Activated naive CD4-positive, alpha-beta T cell treated with anti-CD3 and anti-CD28 coated beads, Interleukin-2, amount 50 U/mL, for 24 hours (primary cell): Measurements from ENCODE around the gene EDN1.
A peak's percentile ranks its signal among the peaks of the same experiment; 100 is the strongest.

Experiments
- H3K27ac Mint-ChIP-seq: one replicate; pipeline ENCODE4 v1.8.0; 2021; ENCODE audit warnings: mild to moderate bottlenecking, mixed read lengths
- H3K27me3 Mint-ChIP-seq: one replicate; pipeline ENCODE4 v1.8.0; 2021; ENCODE audit warnings: mixed read lengths
- H3K36me3 Mint-ChIP-seq: one replicate; pipeline ENCODE4 v1.8.0; 2021; ENCODE audit warnings: mixed read lengths
- H3K4me1 Mint-ChIP-seq: one replicate; pipeline ENCODE4 v1.8.0; 2021; ENCODE audit warnings: mixed read lengths
- H3K4me3 Mint-ChIP-seq: one replicate; pipeline ENCODE4 v1.8.0; 2021; ENCODE audit warnings: mild to moderate bottlenecking, mixed read lengths
- H3K9me3 Mint-ChIP-seq: one replicate; pipeline ENCODE4 v1.8.0; 2021; ENCODE audit warnings: mixed read lengths

The EDN1 gene

DNA sequence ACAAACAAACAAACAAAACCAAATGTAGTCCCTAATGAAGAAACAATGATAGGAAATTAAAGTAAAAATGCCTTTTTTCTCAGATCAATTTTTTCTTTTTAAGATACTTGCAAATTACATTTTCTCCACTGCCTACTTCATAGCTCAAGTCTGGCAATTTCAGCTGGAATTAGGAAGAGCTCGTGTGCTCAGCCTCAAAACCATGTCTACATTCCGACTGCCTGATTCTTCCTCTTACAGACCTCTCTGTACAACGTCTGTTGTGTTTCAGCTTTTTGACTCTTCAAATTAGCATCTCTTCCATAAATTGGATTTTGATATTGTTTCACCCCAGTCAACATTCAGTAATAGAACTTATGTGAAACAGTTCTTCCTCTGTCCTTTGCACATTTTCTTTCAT is 9.3 kb upstream of the EDN1 start:
- no peaks in the 10 kb centered on the region for H3K9me3 Mint-ChIP-seq
- peaks cover 4% of the 10 kb centered on the region for H3K27me3 Mint-ChIP-seq
- H3K4me3 Mint-ChIP-seq = no peak overlapping the region
- H3K4me1 Mint-ChIP-seq = peaks cover 13% of the 10 kb centered on the region
- no peak overlapping the region for H3K27ac Mint-ChIP-seq
- H3K36me3 Mint-ChIP-seq = peaks cover 5% of the 10 kb centered on the region

DNA sequence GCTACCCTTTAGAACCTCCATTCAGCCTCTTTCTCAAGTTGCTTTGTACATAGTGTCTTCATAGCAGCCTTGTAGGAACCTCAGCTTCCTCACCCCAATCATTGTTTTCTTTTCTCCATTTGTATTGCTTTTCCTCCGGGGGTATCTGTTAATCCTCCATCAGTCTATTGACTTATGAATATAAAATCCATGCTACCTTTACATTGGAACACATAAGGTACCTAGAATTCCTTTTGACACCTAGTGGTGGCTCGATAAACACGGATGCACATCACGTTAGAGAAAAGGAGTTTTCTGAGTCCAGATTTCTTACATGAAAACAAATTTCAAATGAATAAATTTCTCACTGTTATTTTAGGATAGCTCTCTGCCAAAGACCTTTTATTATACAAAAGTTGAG is 6.3 kb upstream of the EDN1 start:
- H3K9me3 Mint-ChIP-seq = no peaks in the 10 kb centered on the region
- H3K27me3 Mint-ChIP-seq = peaks cover 3% of the 10 kb centered on the region
- no peak overlapping the region for H3K4me3 Mint-ChIP-seq
- peaks cover 13% of the 10 kb centered on the region for H3K4me1 Mint-ChIP-seq
- no peak overlapping the region for H3K27ac Mint-ChIP-seq
- peaks cover 4% of the 10 kb centered on the region for H3K36me3 Mint-ChIP-seq

DNA sequence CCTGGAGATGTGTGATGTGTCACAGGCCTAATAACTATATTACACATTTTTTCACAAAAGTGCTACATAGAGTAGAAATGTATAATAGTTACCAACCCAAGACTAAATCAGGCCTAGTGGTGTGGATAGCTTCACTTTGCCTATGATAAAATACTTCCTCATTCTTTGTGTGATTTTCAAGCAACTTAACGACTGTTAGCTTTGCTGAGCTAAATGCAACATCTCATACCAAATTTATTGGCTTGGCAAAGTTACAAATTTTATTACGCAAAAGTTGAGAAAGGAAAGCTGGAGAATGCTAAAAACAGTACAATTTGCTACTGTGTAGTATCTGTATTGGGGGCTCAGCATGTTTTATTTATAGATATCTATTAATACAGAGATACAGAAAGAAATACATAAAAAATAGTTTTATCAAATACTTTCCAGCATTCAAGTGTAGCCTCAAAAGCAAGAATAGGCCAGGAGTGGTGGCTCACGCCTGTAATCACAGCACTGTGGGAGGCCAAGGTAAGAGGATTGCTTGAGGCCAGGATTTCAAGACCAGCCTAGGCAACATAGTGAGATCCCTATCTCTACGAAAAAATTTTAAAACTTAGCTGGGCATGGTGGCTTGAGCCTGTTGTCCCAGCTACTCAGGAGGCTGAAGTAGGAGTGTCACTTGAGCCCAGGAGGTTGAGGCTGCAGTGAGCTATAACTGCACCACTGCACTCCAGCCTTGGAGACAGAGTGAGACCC is 3.6 kb upstream of the EDN1 start:
- Mint-ChIP-seq H3K4me1 (peaks cover 20% of the 10 kb centered on the region), H3K9me3 (no peaks in the 10 kb centered on the region), H3K27ac (no peak overlapping the region), H3K36me3 (peaks cover 4% of the 10 kb centered on the region), H3K27me3 (peaks cover 11% of the 10 kb centered on the region), H3K4me3 (no peak overlapping the region)

DNA sequence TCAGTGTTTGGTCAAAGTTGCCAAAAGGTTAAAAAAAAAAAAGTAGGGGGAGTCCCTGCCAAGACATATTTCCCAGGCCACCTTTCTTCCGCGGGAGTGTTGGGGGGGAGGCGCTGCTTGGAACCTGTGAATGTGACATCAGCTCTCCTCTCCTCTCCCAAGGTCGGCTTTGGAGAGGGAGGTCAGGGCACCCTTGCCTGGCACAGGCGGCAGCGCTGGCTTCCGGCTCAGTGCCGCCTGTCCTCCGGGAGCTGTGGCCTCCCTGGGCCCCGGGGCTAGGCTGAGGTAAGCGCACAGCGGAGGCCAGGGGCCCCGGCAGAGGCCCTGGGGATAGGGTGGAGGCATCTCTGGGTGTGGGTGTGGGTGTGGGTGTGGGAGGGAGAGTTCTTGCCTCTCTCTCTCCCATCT is 1.9 kb upstream of the EDN1 start:
- H3K27ac Mint-ChIP-seq = no peak overlapping the region
- no peaks in the 10 kb centered on the region for H3K9me3 Mint-ChIP-seq
- H3K4me3 Mint-ChIP-seq = no peak overlapping the region
- H3K27me3 Mint-ChIP-seq = peaks cover 23% of the 10 kb centered on the region
- H3K4me1 Mint-ChIP-seq = peaks cover 24% of the 10 kb centered on the region
- peaks cover 2% of the 10 kb centered on the region for H3K36me3 Mint-ChIP-seq

DNA sequence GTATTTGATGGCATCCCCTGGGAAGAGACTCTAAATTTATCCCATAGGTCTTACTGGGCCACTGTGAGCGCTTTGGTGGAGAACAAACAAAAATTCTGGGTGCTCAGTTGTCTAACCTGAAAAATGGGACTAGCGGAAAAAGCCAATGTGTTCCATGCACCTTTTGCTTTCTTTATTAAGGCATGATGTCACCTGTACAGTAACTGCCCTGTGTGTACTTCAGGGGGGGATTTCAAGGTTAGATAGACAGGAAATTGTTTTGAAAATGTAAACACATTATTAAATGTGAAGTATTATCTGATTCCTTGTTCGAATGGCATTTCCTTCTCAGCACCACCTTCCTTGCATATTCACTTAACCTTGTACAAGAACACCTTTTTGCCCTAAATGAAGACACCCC is 1.2 kb upstream of the EDN1 start:
- H3K36me3 Mint-ChIP-seq = no peaks in the 10 kb centered on the region
- H3K27me3 Mint-ChIP-seq = peaks cover 27% of the 10 kb centered on the region
- no peak overlapping the region for H3K27ac Mint-ChIP-seq
- no peaks in the 10 kb centered on the region for H3K9me3 Mint-ChIP-seq
- H3K4me3 Mint-ChIP-seq = peak overlapping the region; percentile 95
- peaks cover 24% of the 10 kb centered on the region for H3K4me1 Mint-ChIP-seq

DNA sequence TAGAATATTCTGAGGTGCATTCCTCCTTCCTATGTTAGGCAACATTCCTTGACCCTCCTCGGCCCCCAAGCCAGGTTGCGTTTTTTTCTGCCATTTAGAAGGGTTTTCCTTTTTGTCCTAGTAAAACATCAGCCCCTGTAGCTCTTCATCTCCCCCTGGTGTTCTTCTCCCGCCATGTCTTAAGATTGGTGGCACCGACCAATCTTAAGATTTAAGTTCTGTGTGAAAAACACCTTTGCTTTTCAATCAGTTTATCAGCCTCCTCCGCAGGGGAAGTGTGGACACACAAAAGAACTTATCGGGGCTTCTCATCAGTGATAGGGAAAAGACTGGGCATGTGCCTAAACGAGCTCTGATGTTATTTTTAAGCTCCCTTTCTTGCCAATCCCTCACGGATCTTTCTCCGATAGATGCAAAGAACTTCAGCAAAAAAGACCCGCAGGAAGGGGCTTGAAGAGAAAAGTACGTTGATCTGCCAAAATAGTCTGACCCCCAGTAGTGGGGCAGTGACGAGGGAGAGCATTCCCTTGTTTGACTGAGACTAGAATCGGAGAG is 719 bp upstream of the EDN1 start:
- H3K27me3 Mint-ChIP-seq = peaks cover 27% of the 10 kb centered on the region
- H3K4me3 Mint-ChIP-seq = peak overlapping the region; percentile 95
- no peaks in the 10 kb centered on the region for H3K9me3 Mint-ChIP-seq
- no peak overlapping the region for H3K27ac Mint-ChIP-seq
- peaks cover 24% of the 10 kb centered on the region for H3K4me1 Mint-ChIP-seq
- peaks cover under 1% of the 10 kb centered on the region for H3K36me3 Mint-ChIP-seq

DNA sequence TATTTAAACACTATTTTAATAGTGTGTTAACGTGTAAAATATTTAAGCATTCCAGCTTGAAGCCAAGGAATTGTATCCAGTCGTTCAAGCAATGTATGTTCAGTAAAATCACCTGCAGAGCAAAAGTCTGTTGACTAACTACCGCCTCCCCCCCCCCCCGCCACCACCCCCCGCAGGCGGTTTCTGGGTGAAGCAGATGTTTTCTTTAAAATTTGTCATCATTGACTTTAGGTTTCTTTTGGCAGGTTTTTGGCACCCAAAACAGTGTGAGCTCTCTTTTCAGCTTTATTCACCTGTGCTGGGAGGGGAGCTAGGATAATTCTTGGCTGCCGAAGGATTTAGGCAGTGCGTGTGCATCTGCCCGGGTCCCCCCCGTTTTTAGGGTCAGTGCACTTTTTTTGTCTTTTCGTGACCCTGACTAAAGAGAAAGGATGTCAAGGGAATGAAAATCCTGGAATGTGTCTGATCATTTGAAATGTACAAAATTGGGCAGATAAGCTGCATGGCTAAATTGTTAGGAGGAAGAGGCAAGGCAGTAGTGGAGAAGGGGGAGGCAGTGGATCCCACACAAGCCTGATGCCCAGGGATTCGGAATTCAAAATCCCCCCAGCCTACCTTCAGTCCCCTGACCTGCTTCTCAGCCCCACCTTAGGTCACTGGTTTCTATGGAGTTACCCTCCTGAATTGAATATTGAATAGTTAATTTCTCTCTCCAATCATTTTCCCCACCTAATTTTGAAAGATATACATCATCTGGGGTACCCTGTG is 1.1 kb downstream of the EDN1 start:
- Mint-ChIP-seq H3K9me3 (no peaks in the 10 kb centered on the region), H3K27me3 (peaks cover 27% of the 10 kb centered on the region), H3K4me3 (peak overlapping the region; percentile 23), H3K4me1 (peaks cover 24% of the 10 kb centered on the region), H3K36me3 (peaks cover 2% of the 10 kb centered on the region), H3K27ac (no peak overlapping the region)

DNA sequence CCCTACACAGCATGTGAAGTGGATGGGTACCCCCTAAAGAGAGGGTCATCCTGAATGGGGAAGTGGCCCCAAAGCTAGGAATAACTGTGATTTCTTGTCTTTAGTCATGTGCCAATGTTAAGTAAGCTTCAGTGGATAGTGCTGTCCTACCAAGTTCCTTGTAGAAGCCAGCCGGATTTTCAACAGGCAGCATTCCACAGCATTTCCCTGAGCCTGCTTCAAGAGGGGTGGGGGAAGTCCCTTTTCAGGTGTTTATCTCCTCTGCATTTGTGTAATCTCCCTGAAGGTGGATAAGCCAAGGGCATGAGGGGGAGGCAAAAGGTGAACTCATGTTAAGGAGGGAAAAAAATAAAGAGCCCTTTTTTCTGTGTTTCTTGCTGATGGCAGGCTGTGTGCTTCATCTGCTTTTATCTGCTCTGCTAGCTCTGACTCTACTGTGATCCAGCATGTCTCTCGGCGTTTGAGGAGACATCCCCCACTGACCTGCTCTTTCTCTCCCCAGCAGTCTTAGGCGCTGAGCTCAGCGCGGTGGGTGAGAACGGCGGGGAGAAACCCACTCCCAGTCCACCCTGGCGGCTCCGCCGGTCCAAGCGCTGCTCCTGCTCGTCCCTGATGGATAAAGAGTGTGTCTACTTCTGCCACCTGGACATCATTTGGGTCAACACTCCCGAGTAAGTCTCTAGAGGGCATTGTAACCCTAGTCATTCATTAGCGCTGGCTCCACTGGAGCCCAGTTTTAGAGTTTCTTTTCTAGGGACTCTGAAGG is 1.9 kb downstream of the EDN1 start:
- peaks cover 27% of the 10 kb centered on the region for H3K27me3 Mint-ChIP-seq
- H3K27ac Mint-ChIP-seq = no peak overlapping the region
- peaks cover 24% of the 10 kb centered on the region for H3K4me1 Mint-ChIP-seq
- no peaks in the 10 kb centered on the region for H3K9me3 Mint-ChIP-seq
- peak overlapping the region; percentile 23 for H3K4me3 Mint-ChIP-seq
- peaks cover 2% of the 10 kb centered on the region for H3K36me3 Mint-ChIP-seq

DNA sequence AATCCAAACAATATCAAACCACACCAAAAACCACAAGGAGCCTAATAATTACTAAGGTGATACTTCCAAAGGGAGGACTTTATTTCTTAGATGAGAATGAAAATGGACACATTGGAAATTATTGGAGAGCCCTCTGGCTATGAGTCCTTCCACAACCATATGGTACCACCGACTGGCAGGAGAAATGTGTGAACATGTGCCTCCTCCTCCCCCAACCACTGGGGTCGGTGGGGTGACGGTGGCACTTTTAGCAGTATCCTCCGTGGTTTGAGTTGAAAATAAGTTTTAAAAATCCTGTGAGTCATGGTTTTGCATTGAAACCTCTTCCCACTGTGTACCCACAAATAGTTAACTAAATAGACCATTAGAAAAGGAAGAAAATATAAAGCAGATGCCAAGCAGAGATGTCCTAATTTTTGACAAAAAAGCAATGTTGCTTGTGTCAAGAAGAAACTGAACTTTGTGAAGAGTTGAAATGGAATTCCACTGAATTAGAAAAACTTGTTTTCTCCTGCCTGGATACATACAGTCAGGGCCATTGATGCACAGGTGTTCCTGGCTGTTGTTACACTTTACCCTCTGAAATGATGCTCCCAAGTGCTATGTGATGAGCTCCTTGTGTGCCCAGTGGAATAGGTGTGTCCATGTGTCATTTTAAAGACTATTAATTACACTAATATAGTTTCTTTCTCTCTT is 3.2 kb downstream of the EDN1 start:
- Mint-ChIP-seq H3K27ac (no peak overlapping the region), H3K4me1 (peaks cover 24% of the 10 kb centered on the region), H3K9me3 (no peaks in the 10 kb centered on the region), H3K36me3 (peaks cover 2% of the 10 kb centered on the region), H3K4me3 (no peak overlapping the region), H3K27me3 (peaks cover 27% of the 10 kb centered on the region)

DNA sequence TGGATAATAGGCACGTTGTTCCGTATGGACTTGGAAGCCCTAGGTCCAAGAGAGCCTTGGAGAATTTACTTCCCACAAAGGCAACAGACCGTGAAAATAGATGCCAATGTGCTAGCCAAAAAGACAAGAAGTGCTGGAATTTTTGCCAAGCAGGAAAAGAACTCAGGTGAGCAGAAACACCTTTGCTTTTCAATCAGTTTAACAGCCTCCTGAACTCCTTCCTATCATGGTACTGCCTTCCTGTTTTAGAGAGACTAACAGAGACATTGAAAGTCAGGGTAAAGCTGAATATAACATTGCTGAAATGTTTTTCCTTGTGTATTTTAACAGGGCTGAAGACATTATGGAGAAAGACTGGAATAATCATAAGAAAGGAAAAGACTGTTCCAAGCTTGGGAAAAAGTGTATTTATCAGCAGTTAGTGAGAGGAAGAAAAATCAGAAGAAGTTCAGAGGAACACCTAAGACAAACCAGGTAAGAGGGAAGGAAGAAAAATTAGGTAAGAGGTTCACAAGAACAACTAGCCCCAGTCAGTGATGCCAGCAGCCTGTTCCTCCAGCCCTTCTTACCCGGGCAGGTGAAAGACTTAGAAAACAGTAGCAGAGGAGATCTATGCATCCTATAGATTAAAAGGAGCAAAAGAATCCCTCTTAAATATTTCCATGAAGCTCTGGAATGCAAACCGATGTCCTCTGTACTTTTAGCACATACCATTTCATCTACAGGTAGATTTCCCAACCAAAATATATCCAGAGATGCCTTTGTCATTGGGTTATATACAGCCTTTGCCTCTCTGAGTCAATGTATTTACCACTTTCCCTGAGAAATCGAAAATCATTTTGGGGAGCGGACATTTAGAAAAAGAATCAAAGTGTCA is 4.0 kb downstream of the EDN1 start:
- H3K9me3 Mint-ChIP-seq = no peaks in the 10 kb centered on the region
- peaks cover 22% of the 10 kb centered on the region for H3K4me1 Mint-ChIP-seq
- H3K4me3 Mint-ChIP-seq = no peak overlapping the region
- no peak overlapping the region for H3K27ac Mint-ChIP-seq
- peaks cover 2% of the 10 kb centered on the region for H3K36me3 Mint-ChIP-seq
- peaks cover 27% of the 10 kb centered on the region for H3K27me3 Mint-ChIP-seq

DNA sequence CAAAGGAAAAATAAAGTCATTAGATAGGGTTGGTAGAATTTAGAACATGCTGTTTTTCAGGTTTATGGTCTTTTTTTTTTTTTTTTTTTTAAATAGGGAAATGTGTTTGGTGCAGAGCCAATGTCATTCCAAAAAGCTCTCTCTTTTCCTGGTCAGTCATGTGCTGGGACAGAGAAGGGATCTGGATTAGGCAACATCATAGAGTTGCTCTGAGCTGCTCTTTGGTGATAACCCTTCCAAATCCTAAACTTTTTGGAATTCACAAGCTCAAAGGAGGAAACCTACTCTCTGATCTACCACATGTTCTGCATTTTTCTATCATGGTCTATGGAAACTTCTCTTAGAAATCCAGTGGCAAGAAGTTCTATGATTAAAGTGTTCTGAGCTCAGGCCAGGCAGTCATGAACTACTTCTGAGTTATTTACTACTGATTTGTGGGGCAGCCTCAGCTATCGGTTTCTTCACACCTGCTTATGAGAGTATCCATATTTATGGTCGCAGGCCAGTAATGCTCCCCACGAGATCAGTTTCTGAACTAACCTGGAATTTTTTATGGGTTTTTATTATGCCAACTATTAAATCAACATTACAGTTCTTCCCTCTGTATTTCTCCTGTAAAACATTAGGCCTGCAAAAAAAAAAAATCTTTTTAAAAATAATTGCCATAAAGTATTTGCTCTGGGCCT is 4.8 kb downstream of the EDN1 start:
- no peak overlapping the region for H3K4me3 Mint-ChIP-seq
- H3K4me1 Mint-ChIP-seq = peaks cover 14% of the 10 kb centered on the region
- H3K27me3 Mint-ChIP-seq = peaks cover 24% of the 10 kb centered on the region
- H3K36me3 Mint-ChIP-seq = peaks cover 2% of the 10 kb centered on the region
- H3K9me3 Mint-ChIP-seq = no peaks in the 10 kb centered on the region
- H3K27ac Mint-ChIP-seq = no peak overlapping the region

DNA sequence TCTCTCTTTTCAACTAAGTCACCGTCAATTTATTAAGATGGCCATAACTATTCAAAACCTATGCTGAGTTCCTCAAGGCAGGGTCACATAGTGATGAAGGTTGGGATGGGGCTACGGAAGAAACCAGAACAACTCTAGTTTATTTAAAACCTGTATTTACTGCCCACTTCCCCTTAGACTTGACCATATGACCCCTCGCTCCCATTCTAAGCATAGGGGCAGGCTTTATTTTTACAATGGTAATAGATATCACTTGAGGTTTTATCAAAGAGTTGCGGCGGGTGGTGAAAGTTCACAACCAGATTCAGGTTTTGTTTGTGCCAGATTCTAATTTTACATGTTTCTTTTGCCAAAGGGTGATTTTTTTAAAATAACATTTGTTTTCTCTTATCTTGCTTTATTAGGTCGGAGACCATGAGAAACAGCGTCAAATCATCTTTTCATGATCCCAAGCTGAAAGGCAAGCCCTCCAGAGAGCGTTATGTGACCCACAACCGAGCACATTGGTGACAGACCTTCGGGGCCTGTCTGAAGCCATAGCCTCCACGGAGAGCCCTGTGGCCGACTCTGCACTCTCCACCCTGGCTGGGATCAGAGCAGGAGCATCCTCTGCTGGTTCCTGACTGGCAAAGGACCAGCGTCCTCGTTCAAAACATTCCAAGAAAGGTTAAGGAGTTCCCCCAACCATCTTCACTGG is 5.5 kb downstream of the EDN1 start:
- Mint-ChIP-seq H3K9me3 (no peaks in the 10 kb centered on the region), H3K4me3 (no peak overlapping the region), H3K36me3 (peaks cover 2% of the 10 kb centered on the region), H3K4me1 (peaks cover 8% of the 10 kb centered on the region), H3K27ac (no peak overlapping the region), H3K27me3 (peaks cover 22% of the 10 kb centered on the region)

DNA sequence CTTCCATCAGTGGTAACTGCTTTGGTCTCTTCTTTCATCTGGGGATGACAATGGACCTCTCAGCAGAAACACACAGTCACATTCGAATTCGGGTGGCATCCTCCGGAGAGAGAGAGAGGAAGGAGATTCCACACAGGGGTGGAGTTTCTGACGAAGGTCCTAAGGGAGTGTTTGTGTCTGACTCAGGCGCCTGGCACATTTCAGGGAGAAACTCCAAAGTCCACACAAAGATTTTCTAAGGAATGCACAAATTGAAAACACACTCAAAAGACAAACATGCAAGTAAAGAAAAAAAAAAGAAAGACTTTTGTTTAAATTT is 6.1 kb downstream of the EDN1 start:
- Mint-ChIP-seq H3K36me3 (peaks cover 2% of the 10 kb centered on the region), H3K4me1 (peaks cover 6% of the 10 kb centered on the region), H3K27ac (no peak overlapping the region), H3K9me3 (no peaks in the 10 kb centered on the region), H3K4me3 (no peak overlapping the region), H3K27me3 (peaks cover 21% of the 10 kb centered on the region)

DNA sequence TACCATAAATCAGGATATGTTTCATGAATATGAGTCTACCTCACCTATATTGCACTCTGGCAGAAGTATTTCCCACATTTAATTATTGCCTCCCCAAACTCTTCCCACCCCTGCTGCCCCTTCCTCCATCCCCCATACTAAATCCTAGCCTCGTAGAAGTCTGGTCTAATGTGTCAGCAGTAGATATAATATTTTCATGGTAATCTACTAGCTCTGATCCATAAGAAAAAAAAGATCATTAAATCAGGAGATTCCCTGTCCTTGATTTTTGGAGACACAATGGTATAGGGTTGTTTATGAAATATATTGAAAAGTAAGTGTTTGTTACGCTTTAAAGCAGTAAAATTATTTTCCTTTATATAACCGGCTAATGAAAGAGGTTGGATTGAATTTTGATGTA is 6.4 kb downstream of the EDN1 start:
- Mint-ChIP-seq H3K4me3 (no peak overlapping the region), H3K27ac (no peak overlapping the region), H3K9me3 (no peaks in the 10 kb centered on the region), H3K36me3 (peaks cover 2% of the 10 kb centered on the region), H3K4me1 (peaks cover 2% of the 10 kb centered on the region), H3K27me3 (peaks cover 18% of the 10 kb centered on the region)
